GM12865 (cell line): ENCODE results near the gene SELP.

Source experiments
- DNase-seq: peaks from one replicate; pipeline ENCODE4 v3.0.0; 2010; ENCODE audit warnings: low read depth
- H3K4me3 ChIP-seq: 2 replicates; pipeline ENCODE4 v1.5.1; 2011; ENCODE audit warnings: mild to moderate bottlenecking, low read depth, low read length, control low read depth
- CTCF ChIP-seq: IDR thresholded peaks from 2 replicates; pipeline ENCODE4 v1.5.1; 2011; ENCODE audit warnings: low read length, control low read depth, low read depth, inconsistent platforms; ENCODE audit not compliant: insufficient read depth; ENCODE audit errors: missing control alignments

The SELP gene

GRCh38 chr1:169618367-169618766 lies 11.6 kb downstream of the SELP start:
- TF ChIP-seq CTCF = no peak
- DNase-seq = no peak
- no peak overlapping the region for H3K4me3 ChIP-seq

DNA sequence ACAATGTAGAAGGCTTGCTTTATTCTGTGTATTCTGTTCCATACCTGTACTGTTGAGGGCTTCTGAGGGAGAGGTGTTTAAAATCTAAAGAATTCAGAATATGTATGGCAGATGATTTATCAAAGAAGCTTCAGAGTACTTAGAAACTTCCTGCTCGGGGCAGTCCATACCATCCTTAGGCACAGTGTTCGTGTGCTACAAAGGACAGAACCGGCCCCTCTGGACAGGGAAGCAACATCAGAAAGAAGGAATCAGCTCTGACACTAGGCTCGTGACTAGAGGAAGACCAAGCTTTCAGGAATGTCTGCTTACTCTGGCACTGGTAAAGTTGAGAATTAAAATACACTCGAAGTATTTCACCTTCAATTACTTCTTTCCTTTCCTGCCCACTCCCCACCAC lies 14.1 kb downstream of the SELP start:
- TF ChIP-seq CTCF = no peak
- DNase-seq = no peak
- no peak overlapping the region for H3K4me3 ChIP-seq

GRCh38 chr1:169610858-169611257 lies 19.1 kb downstream of the SELP start:
- no peak for DNase-seq
- TF ChIP-seq CTCF = no peak
- no peak overlapping the region for H3K4me3 ChIP-seq

DNA sequence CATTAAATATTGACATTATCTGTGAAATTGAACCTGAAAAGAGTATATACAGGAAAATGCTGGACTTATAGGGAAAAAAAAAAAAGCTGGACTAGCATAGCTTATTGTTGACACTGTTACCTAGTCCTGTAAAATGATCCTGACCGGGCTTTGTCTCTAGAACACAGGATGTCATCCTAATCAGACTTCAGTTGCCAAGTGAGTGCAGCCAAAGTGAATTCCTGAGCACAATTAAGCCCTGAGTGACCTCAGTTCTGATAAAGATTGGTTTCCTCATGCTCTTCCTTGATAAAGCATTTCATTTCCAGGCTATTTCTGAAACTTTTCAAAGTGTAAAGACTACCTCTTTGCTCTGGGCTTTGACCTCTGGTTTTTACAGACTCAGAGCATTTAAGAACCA lies 19.8 kb downstream of the SELP start:
- H3K4me3 ChIP-seq = no peak overlapping the region
- no peak for TF ChIP-seq CTCF
- no peak for DNase-seq

- no peak overlapping the region for H3K4me3 ChIP-seq
- no peak for TF ChIP-seq CTCF
- DNase-seq = no peak
Measured at GRCh38 chr1:169608226-169608625, 21.7 kb downstream of the SELP start.

DNA sequence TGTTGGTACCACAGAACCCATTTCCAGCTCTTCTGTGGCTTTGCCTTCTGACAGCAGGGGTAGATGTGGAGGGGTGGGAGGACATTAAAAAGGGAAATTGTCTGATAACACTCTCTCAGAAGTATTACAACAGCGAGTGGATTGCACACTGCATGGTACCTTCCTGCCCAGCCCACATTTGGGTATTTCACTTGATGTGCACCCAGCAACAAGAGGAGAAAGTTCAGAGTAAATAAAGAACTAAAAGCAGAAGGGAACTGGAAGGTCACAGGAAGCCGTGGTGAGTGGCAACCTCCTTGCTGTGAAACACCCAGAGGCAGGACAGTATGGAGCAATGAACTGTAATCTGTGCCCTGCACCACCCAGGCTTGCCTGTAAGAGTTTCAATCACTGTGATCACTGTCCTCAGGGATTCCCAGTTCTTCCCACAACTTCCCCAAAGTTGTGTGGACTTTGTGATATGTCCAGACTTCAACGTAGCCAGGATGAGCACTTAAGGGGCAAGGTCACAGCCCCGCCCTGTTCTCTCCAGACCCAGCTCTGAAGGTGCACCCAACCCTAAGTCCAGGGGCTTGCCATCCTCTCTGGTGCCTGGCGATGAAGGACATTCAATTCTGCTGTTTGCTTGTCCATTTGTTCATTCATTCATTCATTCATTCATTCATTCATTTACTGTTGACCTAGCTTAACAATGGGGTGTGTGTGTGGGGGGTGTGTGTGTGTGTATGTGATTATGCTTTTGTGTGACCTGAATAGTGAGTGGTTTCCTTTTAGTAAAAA lies 25.0 kb downstream of the SELP start:
- no peak overlapping the region for H3K4me3 ChIP-seq
- no peak for TF ChIP-seq CTCF
- DNase-seq = peak; percentile 63
